ENCODE measurements around the gene MITF. TPM values are rescaled to one million over a fixed set of nuclear protein-coding genes. Genes with fewer than 3 reads are reported as not detected.

The MITF gene
- total RNA-seq, 1 experiment from 2014 or later = 40.3 TPM

DNA sequence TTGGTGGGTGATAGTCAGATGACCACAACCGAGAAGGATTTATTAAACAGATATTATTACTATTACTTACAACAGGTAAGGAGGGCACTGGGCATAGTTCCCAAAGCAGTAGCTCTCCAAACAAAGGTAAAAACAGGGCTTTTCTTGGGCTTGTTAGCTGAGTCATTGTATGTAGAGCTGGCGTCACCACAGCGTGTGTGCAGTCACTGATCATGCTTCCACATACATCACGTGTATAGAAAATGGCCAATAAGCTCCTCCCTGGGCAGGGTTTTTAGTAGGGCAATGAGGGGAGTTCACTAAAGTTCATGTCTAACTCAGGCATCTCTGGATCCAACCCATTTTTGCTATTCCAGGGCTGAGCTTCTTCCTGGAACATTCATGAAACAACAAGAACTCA is 254.5 kb downstream of the MITF start:
- Mint-ChIP-seq H3K27me3 (ENCODE audit: unreplicated experiment) (no peaks in the 10 kb centered on the region), H3K4me1 (ENCODE audit: low read depth, unreplicated experiment) (peaks cover 7% of the 10 kb centered on the region), H3K4me3 (ENCODE audit: low read depth, unreplicated experiment) (no peak overlapping the region), H3K9me3 (ENCODE audit: low read depth, unreplicated experiment) (no peaks in the 10 kb centered on the region), H3K27ac (ENCODE audit: unreplicated experiment) (no peak overlapping the region), H3K36me3 (ENCODE audit: insufficient read depth, unreplicated experiment) (peaks cover 1% of the 10 kb centered on the region)
- TF ChIP-seq, protein P1, sequence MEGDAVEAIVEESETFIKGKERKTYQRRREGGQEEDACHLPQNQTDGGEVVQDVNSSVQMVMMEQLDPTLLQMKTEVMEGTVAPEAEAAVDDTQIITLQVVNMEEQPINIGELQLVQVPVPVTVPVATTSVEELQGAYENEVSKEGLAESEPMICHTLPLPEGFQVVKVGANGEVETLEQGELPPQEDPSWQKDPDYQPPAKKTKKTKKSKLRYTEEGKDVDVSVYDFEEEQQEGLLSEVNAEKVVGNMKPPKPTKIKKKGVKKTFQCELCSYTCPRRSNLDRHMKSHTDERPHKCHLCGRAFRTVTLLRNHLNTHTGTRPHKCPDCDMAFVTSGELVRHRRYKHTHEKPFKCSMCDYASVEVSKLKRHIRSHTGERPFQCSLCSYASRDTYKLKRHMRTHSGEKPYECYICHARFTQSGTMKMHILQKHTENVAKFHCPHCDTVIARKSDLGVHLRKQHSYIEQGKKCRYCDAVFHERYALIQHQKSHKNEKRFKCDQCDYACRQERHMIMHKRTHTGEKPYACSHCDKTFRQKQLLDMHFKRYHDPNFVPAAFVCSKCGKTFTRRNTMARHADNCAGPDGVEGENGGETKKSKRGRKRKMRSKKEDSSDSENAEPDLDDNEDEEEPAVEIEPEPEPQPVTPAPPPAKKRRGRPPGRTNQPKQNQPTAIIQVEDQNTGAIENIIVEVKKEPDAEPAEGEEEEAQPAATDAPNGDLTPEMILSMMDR (IDR thresholded peaks at IDR 0.05; ENCODE audit: unreplicated experiment) = no peak
- BruUV-seq (replicated peaks) = no TSS peak
- CTCF ChIA-PET = no interaction called here
- intact Hi-C loops (cut with micrococcal nuclease; ENCODE audit: unreplicated experiment) = no loop called here
- DNase-seq = no peak

DNA sequence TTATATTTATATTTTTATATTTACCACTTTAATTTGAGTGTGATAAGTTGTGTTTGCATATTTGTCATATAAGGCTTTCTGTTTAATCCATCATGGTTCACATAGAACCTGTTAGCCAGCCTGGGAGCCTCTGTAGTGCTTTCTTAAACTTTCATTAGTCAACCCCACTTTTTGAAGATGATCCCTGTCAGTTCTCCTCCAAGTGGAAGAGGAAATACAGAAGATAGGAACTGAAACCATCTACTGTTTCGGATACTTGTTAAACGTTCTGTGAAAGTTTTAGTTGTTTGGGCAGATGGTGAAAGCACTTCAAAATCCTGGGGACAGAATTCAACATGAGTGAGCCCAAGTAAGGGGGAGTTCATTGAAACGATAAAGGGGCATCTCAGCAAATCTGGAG is 255.7 kb downstream of the MITF start:
- H3K9me3 Mint-ChIP-seq (ENCODE audit: low read depth, unreplicated experiment) = peaks cover 2% of the 10 kb centered on the region
- DNase-seq = no peak
- CTCF ChIA-PET = no interaction called here
- no peak overlapping the region for H3K27ac Mint-ChIP-seq (ENCODE audit: unreplicated experiment)
- peaks cover 16% of the 10 kb centered on the region for H3K4me1 Mint-ChIP-seq (ENCODE audit: low read depth, unreplicated experiment)
- H3K4me3 Mint-ChIP-seq (ENCODE audit: low read depth, unreplicated experiment) = no peak overlapping the region
- BruUV-seq (replicated peaks) = no TSS peak
- H3K36me3 Mint-ChIP-seq (ENCODE audit: insufficient read depth, unreplicated experiment) = peaks cover 8% of the 10 kb centered on the region
- no peaks in the 10 kb centered on the region for H3K27me3 Mint-ChIP-seq (ENCODE audit: unreplicated experiment)
- TF ChIP-seq, protein P1 (IDR thresholded peaks at IDR 0.05; ENCODE audit: unreplicated experiment) = no peak
- intact Hi-C loops (cut with micrococcal nuclease; ENCODE audit: unreplicated experiment) = no loop called here

DNA sequence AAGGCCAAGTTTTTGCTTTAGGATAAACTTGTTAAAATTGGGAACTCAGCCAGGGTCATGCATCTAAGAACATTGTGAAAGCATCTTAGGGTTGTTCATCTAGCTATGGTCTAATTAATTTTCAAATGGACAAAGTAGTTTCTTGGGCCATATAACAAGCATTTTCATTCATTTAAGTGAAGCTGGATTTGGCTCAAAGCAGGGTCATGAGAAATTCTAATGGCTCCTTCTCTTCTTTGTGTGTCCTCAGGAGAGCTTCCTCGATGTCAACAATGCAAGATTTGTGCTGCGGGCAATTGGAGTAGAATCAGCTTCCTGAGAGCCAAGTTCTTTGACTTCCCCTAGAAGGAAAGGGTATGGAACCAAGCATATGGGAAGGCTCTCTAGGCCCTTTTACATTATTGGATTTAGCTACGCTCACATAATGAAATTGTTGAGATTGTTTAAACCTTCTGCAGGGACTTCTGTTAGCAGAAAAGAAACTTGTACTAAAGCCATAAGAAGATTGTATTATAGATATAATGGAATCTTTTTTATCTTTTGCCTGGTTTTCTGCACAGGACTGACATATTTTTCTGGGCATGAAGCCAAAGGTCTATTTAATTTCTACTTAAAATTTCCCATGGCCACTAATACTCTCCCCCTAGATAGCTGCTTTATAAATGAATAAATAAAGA is 258.5 kb downstream of the MITF start:
- no peak overlapping the region for H3K27ac Mint-ChIP-seq (ENCODE audit: unreplicated experiment)
- H3K36me3 Mint-ChIP-seq (ENCODE audit: insufficient read depth, unreplicated experiment) = peaks cover 8% of the 10 kb centered on the region
- intact Hi-C loops (cut with micrococcal nuclease; ENCODE audit: unreplicated experiment) = no loop called here
- H3K9me3 Mint-ChIP-seq (ENCODE audit: low read depth, unreplicated experiment) = peaks cover 2% of the 10 kb centered on the region
- CTCF ChIA-PET = interaction anchor here (0.7 kb wide), 1 partner anchor 387 kb away, joined by 3 read pairs; no protein-coding TSS in a partner anchor
- peaks cover 16% of the 10 kb centered on the region for H3K4me1 Mint-ChIP-seq (ENCODE audit: low read depth, unreplicated experiment)
- H3K4me3 Mint-ChIP-seq (ENCODE audit: low read depth, unreplicated experiment) = no peak overlapping the region
- no peak for DNase-seq
- TF ChIP-seq, protein P1 (IDR thresholded peaks at IDR 0.05; ENCODE audit: unreplicated experiment) = no peak
- no TSS peak for BruUV-seq (replicated peaks)
- H3K27me3 Mint-ChIP-seq (ENCODE audit: unreplicated experiment) = no peaks in the 10 kb centered on the region

DNA sequence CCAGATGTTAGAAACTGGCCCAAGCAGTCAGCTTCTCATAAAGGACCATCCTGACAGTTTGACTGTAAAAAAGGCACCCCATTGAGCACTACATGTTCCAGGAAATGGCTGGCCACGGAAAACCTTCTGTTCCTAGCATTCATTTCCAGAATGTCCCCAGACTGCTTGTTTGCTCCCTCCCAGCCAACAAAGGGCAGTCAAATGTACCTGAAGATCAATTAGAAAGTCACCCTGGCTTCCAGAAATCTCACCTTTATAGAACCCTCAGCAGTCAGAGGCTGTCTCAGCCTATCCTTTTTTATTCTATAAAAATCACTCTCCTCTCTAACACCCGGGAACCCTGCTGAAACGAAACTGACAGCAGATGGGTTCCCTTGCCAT is 259.5 kb downstream of the MITF start:
- BruUV-seq (replicated peaks) = no TSS peak
- TF ChIP-seq, protein P1 (IDR thresholded peaks at IDR 0.05; ENCODE audit: unreplicated experiment) = no peak
- Mint-ChIP-seq H3K27me3 (ENCODE audit: unreplicated experiment) (no peaks in the 10 kb centered on the region), H3K9me3 (ENCODE audit: low read depth, unreplicated experiment) (peaks cover 2% of the 10 kb centered on the region), H3K4me1 (ENCODE audit: low read depth, unreplicated experiment) (peaks cover 16% of the 10 kb centered on the region), H3K27ac (ENCODE audit: unreplicated experiment) (peak overlapping the region; percentile 83), H3K4me3 (ENCODE audit: low read depth, unreplicated experiment) (peak overlapping the region; percentile 62), H3K36me3 (ENCODE audit: insufficient read depth, unreplicated experiment) (peaks cover 8% of the 10 kb centered on the region)
- CTCF ChIA-PET = interaction anchor here (1.4 kb wide), 1 partner anchor 16 kb away, joined by 3 read pairs; no protein-coding TSS in a partner anchor
- intact Hi-C loops (cut with micrococcal nuclease; ENCODE audit: unreplicated experiment) = no loop called here
- no peak for DNase-seq

Measured in Calu3 (cell line).